Measurements from ENCODE around the gene TFEB.
A peak's percentile ranks its signal among the peaks of the same experiment; 100 is the strongest.

TFEB gene

DNA sequence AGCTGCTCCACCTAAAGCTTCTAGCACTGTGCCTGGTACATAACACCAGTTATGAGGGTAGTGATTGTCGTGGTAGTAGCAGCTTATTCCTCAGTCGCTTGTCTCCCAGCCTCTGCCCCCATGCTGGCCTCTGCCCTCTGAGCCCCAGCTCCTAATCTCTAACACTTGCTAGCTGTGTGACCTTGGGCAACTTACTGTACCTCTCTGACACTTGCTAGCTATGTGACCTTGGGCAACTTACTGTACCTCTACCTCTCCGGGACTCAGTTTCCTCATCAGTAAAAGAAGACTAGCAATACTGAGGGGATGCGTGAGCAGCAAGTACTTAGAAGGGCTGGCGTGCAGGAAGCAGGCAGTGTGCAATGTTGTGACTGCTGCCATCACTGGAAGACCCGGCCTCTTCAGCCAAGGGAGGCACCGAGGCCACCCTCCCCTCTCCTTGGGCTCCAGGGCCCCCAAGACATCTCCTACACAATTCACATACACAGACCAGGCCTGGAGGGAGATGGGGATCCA, 87.3 kb downstream of the TFEB start:
- no peak for DNase-seq

DNA sequence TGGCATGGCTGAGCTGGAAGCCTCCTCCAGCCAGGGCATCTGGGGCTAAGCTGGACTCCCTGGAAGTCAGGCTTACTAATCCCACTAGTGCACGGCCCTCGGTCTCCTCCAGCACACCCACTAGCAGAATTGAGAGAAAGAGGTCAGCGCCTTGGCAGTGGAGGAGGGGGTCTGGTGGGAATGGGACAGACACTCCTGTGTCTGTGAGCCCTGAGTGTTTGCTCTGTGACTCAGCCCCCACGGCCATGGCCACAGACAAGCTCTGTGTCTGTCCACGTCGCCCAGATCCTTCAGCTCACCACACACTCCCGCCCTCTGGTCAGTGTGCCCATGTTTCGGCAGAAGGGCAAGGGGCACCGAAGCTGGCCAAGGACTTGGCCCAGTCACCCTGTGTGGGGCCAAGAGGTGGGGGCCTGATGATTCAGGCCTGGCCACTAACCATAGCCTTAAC, 88.3 kb downstream of the TFEB start:
- DNase-seq, result no peak

DNA sequence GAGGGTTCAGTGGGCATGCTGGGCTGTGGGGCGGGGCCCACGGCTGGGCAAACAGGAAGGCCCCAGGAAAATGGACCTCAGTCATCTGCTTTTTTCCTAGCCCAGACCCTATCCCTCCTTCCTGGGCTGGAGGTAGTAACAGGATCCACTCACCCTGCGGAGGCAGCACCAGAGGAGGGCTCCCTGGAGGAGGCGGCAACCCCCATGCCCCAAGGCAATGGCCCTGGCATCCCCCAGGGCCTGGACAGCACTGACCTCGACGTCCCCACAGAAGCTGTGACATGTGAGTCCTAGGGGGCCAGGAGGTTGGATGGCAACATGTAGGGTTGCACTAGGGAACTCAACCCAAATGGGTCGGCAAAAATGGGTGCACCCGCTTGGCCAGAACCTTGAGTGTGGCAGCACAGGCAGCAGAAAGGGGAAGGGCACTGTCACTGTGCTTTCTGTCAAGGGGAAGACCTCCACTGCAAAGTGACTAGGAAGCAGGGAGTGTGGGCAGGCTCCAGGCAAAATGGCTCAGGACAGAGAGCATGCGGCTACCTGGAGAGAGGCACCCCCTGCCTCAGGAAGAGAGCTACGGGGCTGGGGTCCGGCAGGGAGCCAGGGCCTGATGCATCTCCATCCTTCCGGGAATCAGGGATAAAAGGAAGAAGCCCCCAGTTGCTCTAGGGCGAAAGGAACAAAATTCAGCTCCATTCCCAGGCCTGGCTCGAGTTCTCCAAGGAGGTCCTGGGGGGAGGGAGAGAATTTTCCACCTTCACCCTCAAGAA, 89.2 kb downstream of the TFEB start:
- DNase-seq, result no peak

DNA sequence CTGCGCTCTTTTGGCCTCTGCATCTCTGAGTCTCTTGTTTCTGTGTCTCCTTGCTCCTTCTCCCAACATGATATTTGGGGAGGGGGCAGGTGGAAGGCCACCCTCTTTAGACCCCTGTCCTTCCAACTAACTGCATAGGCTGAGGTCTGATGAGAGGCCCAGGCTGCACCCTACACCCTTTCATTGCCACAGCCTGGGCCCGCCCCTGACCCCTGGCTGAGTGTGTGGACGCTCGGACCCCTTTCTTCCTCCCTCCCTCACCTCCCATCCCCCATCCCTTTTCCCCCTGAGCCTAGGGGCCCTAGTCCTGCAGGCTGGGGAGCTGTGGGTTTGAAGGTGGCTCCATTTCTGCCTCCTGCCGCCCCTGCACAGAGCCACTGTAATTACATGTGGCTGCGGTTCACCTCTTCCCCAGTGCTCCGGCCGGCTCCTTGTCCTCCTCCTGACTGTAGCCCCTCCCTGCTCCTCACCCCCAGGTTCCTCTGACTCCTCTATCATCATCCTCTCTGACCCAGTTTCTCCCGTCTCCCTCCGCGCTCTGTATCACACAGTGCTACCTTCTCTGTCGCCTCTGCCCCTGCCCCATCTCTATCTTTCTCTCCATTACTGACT, 90.3 kb downstream of the TFEB start:
- no peak for DNase-seq

DNA sequence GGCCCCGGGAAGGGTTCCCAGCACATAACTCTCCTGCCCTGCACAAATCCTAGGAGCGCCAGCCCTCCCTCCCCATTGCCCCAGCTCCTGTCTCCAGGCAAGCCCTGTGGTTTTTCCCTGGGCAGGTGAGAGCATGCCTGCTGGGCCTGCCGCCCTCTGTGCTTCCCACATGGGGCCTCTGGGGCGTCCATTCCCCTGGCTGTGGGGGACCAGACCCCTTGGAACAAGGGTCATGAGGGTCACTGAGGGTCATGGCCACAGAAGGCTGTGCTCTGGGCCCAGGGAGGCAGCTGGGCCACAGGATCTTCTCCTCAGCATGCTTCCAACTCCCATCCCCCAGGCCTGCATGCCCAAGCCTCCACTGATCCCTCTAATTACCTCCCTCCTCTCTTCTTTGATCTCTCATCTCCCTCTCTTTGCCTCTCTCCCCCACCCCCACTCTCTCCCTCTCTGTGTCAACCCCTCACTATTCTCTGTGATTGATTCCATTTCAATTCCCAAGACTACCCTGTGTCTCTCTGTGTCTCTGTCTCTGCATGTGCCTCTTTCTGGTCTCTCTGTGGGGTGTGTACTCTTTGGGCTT, 91.0 kb downstream of the TFEB start:
- DNase-seq, result no peak

DNA sequence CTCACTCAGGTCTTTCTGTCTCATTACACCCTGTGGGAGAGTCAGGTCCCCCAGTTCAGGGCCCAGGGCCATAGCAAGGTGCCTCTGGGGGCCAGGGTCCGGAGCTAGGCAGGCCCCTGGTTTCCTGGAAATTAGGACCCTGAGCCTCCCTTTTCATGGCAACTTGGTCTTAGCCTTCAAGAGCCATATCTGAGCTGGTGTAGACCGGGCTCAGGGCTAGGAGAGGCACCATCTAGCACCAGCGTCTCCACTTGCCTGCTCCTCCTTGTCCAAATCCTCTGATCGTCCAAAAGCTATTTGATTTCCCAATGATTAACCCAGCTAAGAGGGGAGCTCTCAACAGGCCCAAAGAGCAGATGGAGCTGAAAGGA, 91.5 kb downstream of the TFEB start:
- no peak for DNase-seq

DNA sequence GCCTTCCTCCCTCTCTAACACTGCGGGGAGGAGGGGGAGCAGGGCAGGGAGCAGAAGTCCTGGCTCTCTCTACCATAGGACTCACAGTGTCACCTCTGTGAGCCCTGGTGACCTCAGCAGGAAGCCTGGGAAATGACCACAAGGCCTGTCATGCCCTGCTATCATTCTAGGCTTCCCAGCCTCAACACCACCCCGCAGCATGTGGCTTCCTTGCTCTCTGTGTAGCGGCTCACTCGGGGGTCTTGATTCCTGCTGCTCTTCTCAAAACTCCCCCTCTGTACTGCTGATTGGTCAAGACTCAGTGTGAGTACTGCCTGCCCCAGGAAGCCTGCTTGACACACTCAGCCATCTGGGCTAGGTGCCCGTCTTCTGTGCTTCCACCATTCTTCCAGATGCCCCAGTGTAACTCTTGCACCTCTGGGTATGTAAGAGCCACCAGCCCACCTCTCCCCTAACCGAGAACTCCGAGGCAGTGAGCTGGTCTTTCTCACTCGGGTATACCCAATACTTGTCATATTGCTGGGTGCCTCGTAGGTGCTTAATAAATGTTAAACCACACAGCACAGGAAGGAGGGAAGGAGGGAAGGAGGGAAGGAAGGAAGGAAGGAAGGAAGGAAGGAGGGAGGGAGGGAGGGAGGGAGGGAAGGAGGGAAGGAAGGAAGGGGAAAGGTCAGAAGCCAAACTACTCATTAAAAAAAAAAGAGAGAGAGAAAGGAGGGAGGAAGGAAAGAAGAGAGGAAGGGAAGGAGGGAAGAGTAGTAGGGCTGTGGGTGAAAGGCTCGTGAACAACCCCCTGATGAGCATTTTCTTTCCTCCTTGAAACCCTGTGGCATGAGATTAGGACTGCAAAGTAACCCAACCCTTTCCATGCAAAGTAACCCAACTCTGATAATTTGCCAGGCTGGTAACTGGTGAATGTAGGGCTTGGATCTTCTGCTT, 92.2 kb downstream of the TFEB start:
- no peak for DNase-seq

DNA sequence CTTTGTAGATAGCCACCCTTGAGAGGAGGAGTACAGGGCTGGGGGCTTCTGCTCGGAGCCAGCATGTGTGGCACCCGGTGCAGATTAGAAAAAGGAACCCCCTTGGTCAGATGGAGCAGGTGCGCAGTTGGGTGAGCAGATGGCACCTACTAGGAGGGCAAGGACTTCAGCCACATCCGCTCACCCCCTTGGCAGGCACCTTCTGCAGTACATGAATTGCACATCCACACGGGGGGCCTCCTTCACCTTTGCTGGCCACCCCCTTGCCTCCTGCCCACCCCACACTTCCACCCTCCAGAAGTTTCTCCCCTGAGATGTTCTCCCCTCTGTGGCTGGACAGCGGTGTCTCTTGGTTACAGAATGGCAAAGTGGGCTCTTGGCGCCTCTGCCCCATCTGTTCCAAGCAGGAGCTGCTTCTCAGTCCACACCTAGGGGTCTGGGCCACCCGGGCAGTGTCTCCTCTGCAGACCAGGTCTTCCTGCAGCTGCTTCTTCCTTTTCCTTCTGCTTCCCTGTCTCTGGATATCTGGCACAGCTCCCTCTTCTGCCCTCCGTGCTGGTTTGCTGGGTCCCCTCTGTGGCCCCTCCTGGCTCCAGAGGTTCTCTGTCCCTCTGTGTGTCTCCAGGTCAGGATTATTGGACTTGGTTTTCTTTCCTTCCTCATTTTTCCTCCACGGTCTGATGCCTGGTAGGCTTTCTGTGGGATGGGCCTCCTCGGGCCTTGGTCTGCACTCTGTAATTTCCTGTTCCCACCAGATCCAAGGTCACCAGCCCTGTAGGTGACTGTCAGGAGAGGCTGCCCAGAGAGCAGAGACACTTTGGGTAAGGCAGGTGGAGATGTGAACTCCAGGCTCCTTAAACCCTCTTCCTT, 93.1 kb downstream of the TFEB start:
- DNase-seq, result no peak

DNA sequence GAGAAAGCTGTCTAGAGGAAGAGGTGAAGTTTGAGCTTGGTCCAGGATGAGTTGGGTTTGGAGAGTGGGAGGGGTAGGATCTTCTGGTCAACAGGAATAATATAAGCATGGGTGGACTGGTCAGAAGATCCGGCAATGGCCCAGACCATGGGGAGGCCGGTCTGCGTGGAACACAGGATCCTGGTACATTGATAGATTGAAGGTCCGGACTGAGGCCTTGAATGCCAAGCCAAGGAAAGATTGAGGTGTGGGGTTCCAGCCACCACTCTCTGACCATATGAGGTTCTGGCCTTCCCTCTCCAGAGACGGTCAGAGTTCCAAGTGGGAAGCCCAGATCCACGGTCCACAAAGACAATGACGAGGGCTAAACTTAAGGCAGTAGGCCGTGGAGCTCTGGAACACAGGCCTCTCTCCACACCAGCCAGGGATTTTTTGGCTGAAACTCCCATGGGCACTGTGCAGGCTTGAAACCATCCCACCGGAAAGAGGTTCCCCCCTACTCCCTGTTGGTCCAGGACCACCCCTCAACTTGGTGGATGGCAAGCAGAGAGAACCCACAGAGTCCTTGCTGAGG, 94.0 kb downstream of the TFEB start:
- DNase-seq, result no peak

DNA sequence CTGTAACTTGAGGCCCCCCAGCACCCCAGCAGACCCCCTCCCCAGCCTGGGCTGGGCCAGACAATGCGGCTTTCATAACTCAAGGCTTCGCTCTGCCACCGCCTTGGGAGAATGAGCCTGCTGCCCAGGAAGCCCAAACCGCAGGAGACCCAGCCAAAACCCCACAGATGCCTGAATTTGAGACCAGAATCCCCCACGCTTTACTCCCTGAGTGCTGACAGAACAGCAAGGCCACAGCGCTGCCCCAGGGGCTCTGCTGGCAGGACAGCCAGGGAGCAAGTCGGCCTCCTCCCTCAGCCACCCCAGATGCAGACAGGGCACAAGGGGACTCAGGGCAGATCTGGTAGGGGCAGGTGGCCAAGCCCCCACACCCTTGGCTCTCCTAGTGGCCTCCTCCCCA, 95.0 kb downstream of the TFEB start:
- DNase-seq, result no peak

DNA sequence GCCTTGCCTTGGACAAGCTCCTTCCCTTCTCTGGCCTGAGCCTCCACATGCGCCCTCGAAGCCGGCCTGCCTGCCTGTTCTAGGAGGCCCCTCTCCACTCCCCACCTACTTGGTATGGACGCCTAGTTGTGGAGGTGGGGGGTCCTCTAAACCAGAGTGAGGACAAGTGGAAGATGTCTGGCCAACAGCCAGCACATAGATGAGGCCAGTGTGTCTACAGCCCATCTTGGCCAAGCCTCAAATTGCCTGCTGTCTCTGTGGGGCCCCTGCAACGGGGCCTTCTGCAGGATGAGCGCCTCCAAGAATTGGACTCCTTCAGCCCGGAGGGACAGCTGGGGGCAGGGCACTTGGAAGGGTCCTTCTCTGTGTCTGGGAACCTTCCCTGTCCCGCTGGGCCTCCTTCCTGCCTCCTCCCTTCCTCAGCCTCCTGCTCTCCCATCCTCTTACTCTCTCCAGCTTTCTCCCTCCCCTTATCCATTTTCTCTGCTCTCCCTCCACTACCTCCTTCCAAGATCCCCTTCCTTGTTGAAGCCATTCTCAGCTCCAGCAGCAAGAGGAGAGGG, 95.5 kb downstream of the TFEB start:
- no peak for DNase-seq

DNA sequence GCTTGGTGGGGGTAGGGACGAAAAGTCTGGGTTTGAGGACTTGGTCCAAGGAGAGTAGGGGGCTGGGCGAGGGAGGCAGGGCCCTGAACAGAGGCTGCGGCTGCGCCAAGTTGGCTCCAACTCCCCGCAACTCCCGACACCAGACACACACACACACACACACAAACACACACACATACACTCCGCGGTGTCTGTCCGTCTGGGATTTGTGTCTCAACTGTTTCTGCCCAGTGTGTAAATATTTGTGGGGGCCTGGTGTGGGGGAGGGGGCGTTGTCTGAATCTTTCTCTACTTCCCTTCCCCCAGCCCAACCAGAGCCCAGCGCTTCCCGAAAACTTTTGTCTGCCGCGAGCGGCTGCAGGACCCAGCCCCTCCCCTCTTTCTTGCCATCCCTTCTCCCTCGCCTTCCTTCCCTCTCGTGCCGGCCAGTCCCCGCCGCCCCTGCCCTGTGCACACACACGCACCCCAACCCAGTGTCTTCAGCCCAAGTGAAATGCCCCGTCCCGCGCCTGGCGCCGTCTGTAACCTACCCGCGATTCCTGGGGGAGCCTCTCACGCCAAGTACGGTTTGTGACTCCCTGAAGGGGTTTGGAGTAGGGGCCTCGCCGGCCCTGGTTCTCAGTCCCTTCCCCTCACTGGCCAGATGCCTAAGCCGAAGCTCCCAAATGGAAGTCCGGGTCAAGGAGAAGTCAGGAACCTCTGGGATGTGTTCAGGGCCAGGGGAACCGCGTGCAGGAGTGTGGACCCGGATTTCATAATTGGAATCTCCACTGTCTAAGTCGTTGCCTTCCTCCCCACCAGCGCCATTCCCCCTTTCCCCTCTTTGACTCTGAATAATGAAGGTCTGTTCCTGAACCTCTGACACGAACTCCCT, 96.2 kb downstream of the TFEB start:
- peak; percentile 47 to 74 for DNase-seq

DNA sequence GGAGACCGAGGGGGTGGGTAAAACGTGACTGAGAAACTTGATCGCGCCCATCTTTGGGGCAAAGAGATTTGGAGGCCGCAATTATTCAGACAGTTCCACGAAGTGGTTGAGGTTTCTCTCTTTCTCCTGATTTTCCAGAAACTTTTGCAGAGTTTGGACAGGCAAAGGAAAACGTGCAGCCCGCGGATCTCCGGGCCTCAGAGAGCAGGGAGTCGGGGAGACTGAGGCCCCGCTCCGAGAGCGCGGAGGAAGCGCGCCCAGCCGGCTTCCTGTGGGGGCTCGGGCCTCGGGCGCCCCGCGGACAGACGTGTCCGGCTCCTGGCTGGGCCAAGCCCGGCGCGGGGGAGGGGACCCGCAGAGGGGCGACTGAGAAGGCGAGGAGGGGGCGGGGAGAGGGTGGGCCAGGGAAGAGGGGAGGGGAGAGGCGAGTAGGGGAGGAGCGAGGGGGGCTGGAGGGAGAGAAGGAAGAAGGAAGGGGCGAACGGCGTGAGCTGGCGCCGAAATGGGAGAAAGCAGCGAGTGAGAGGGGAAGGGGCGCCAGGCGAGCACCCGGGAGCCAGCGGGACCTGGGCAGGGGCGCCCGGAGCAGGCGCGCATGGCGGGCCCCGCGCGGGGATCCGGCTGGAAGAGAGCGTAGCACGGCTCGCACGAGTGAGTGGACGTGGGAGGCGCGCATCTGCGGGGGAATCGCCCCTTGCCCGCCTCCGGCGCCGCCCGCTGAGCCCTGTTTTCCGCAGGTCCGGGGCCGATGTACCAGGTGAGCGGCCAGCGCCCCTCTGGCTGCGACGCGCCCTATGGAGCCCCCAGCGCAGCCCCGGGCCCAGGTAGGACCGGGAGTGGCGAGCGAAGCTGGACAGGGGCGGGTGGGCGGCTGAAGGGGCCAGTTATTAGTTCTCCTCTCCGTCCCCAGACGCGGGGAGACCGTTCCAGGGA, 97.1 kb downstream of the TFEB start, which contains the start of gene MDFI:
TSS of gene MDFI (plus strand) at position 467 of the 933 bp plus-strand sequence. CDS start at position 749, 282 bp downstream.
- peak in 1 of 2 experiments; percentile 14 for DNase-seq

DNA sequence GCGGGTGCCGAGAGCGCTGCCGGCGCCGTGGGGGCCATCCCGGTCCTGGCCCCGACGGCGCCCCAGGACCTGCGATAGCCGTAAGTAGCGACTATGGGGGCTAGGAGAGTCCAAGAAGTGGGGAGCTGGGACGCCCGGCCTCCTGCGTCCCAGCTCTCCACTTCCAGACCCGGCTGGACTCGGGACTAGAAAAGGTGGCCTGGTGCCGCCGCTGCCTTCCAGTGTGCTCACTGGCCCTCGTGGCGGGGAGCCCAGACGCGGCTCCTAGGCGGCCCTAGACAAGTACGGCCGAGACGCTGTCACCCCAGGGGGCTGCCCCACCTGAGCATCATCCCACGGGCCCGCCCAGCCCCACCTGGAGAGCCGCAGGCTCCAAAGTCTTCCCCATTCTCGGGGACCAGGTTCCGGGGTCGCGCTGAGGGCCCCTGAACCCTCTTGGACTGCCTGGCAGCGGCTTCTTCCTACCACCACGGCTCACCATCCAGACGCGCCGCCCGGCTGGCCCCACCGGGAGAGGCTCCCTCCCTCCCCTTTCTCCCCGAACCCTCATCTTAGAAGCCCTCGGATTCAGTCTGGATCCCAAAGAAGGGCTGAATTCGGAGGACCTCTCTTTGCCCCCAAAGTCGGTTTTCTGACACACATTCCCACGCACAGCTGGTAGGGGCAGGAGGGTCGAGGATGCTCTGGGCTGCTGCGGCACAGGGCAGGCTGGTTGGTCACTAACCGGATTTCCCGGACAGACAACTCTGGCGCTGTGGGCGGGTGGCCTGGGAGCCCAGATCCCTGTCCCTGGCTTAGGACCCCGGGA, 98.0 kb downstream of the TFEB start:
- no peak for DNase-seq

DNA sequence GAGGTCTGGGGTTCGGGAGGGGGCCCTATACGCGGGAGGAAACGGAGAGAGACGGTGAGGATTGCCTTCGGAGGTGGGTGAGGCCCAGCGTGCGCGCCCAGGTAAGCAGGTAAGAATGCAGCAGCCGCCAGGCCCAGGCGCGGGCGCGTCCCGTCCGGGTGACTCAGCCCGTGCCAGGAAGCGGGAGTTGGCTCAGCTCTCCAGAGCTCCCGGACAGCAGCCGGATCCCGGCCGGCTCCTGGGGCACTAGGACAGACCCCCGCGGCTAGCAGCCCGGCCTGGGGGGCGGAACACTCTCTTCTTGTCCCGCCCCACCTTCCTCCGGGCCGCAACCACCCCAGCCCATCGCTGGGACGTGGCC, 98.6 kb downstream of the TFEB start:
- DNase-seq, result no peak

DNA sequence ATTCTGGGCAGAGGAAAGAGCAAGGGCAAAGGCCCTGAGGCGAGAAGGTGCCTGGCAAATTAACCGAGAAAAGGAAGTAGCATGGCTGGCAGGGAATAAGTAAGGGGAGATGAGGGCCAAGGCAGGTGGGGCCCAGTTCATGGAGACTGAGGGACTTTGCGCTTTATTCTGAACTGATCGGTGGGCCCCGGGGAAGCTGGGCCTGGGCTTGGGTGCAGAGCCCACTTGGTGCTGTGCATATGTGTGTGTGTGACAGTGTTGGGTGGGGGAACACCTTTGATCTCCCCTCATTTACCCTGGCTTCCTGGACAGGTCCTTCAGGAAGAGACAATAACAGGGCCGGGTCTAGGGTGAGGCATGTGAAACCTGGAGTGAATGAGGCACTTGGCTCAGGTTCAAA, 100.0 kb downstream of the TFEB start:
- DNase-seq, result no peak

DNA sequence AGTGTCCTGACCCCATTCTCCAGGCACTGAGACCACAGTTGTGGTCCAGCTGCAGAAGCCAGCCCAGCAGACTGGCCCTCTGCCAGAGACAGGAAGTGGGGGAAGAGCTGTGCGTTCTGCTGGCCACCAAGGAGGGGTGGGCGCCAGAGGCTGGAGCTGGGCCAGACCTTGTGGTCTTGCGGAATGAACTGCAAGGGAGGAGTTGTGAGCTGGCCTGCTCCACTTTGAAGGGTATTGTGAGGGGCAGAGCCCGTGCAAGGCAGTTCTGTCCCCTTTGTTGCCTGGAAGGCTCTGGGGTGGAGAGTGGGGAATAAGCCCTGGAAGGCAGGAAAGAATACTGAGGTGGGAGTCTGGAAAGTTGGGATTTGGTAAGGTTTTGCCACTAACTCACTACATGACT, 100.8 kb downstream of the TFEB start:
- DNase-seq, result peak; percentile 11 to 35

Data from Kasumi-1 (cell line).